SK-N-SH (cell line): ENCODE data around the gene PSME1.

Experiments
- CTCF ChIP-seq: fragments of 200-600 bp; sonication (generic); IDR thresholded peaks from 2 replicates; pipeline ENCODE4 v1.6.1; 2017; ENCODE audit warnings: antibody characterized with exemption, mild to moderate bottlenecking, moderate library complexity
- RAD21 ChIP-seq: IDR thresholded peaks from 2 replicates; pipeline ENCODE4 v1.6.1; 2012; ENCODE audit warnings: mild to moderate bottlenecking, low read length
- USF1 ChIP-seq: IDR thresholded peaks from 2 replicates; pipeline ENCODE4 v1.4.0; 2012; ENCODE audit warnings: low read depth, borderline replicate concordance
- TF ChIP-seq, protein P1 (sequence below): IDR thresholded peaks from 2 replicates; pipeline ENCODE4 v1.4.0; 2012; ENCODE audit warnings: low read depth, borderline replicate concordance

DNA sequence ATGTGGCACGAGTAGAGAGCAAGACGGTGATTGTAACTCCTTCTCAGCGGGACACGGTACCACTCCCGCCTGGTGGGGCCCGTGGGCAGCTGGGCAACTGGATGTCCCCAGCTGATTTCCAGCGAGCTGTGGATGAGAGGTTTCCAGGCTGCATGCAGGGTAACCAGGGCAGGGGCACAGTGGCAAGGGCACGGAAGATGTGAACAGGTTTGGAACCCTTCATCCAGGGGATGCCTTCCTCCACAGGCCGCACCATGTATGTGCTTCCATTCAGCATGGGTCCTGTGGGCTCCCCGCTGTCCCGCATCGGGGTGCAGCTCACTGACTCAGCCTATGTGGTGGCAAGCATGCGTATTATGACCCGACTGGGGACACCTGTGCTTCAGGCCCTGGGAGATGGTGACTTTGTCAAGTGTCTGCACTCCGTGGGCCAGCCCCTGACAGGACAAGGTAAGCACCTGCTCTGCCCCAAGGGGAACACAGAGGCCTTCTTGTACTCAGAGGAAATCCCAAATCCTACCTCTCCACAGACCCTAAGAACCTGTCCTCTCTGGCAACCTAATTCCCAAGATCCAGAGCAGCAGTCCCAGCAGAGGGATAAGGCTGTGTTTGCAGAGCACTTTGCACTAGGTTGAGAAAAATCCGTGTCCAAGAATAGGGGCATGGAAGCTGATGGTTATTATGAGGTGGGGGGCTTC, 37.6 kb upstream of the PSME1 start:
- no peak for TF ChIP-seq CTCF
- no peak for TF ChIP-seq USF1
- no peak for TF ChIP-seq RAD21
- TF ChIP-seq, protein P1, sequence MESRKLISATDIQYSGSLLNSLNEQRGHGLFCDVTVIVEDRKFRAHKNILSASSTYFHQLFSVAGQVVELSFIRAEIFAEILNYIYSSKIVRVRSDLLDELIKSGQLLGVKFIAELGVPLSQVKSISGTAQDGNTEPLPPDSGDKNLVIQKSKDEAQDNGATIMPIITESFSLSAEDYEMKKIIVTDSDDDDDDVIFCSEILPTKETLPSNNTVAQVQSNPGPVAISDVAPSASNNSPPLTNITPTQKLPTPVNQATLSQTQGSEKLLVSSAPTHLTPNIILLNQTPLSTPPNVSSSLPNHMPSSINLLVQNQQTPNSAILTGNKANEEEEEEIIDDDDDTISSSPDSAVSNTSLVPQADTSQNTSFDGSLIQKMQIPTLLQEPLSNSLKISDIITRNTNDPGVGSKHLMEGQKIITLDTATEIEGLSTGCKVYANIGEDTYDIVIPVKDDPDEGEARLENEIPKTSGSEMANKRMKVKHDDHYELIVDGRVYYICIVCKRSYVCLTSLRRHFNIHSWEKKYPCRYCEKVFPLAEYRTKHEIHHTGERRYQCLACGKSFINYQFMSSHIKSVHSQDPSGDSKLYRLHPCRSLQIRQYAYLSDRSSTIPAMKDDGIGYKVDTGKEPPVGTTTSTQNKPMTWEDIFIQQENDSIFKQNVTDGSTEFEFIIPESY = no peak
